H1 (cell line): ENCODE results near the gene JAKMIP1. TPM values are rescaled to one million over a fixed set of nuclear protein-coding genes. Genes with fewer than 3 reads are reported as not detected.
A peak's percentile ranks its signal among the peaks of the same experiment; 100 is the strongest.

ENCODE experiments used
- KDM1A ChIP-seq: fragments of 200-600, 300-600 bp; sonication (generic); IDR thresholded peaks from 2 replicates; pipeline ENCODE4 v1.7.1; 2016; ENCODE audit warnings: mild to moderate bottlenecking, low read length, borderline replicate concordance
- PHF8 ChIP-seq: fragments of 200-600 bp; sonication (generic); conservative IDR thresholded peaks from 2 replicates; pipeline ENCODE4 v1.7.1; 2012; ENCODE audit warnings: low read depth, mild to moderate bottlenecking, inconsistent platforms, low read length, moderate library complexity
- RBBP5 ChIP-seq: IDR thresholded peaks from 2 replicates; pipeline ENCODE4 v1.7.1; 2012; ENCODE audit warnings: low read depth, mild to moderate bottlenecking, inconsistent platforms, low read length, moderate library complexity, borderline replicate concordance
- SIN3A ChIP-seq, 2 experiments: IDR thresholded peaks in 1 of 2; conservative IDR thresholded peaks in 1 of 2; 2 replicates each; pipeline ENCODE4 v1.6.1; 2011 to 2012; ENCODE audit warnings: low read length in 2 of 2, improper control_type of control experiment in 1 of 2, low read depth in 1 of 2, mild to moderate bottlenecking in 1 of 2
- TAF1 ChIP-seq: IDR thresholded peaks from 2 replicates; pipeline ENCODE4 v1.6.1; 2011; ENCODE audit warnings: mild to moderate bottlenecking, low read depth, low read length
- polyA plus RNA-seq, 7 experiments: library from polyadenylated mRNA; depleted of rRNA in 3 of 7; stranded (reverse) in 5 of 7; unstranded in 2 of 7; fragments of >200 nt in 5 of 7; fragments of 200-250 nt in 2 of 7; gene quantifications; 1 replicate in 5 of 7; 2 replicates in 1 of 7; 4 replicates in 1 of 7; pipeline versions ENCODE4 v1.2.1 to v1.2.3, GENCODE V29; 2011 to 2013; ENCODE audit warnings: missing spikeins in 2 of 7, mixed read lengths in 2 of 7
- total RNA-seq: library from RNA; stranded (reverse); fragmentation: NEBNext Ultra II Directional; extraction: Animal tissue kit (Norgen Biotek cat#: 25700); gene quantifications from 2 replicates; pipeline ENCODE4 v1.2.1, GENCODE V29; 2021
- TF ChIP-seq, protein P1 (sequence below): IDR thresholded peaks from 2 replicates; pipeline ENCODE4 v1.6.1; 2012; ENCODE audit warnings: inconsistent platforms

Gene JAKMIP1
- total and polyA plus RNA-seq, 2 of the 8 experiments (the other 6 are each of a cell fraction or from before 2014, with no cell fraction given): 2.5 to 4.4 TPM

DNA sequence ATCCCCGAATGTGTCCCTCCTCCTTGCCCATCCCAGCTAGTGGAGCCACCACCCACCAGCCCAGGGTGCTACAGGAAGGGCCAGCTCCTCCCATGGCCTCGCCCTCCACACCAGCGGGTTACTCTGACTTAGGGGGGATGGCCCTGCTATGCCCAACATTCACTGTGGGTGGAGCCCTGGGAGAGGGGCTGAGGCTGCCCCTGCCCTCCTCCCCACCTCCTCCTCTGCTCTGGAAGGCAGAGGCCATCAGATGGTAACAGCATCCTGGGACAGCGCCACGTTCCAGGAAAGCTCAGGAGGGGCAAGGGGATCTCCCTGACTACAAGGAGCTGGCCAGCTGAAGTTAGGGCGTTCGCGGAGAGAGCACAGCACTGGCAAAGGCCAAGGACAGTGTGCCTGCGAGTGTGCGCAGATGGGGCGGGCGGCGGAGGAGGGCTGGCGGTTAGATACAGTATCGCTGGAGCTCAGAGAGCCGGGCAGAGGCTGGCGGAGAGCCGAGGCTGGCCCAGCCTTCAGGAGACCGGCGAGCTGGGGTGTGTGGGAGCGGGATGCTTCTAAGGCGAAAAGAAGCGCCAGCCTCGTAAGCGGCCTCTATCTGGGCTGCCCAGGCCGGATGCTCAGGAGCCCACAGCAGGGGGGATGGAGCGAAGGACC is 1.5 kb downstream of the JAKMIP1 start (continued):
- TF ChIP-seq, protein P1, sequence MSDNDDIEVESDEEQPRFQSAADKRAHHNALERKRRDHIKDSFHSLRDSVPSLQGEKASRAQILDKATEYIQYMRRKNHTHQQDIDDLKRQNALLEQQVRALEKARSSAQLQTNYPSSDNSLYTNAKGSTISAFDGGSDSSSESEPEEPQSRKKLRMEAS: peak; percentile 25; the same call in 1 of the 2 replicates
- TF ChIP-seq SIN3A (conservative IDR thresholded peaks at IDR 0.05 in 1 of 2, IDR thresholded peaks at IDR 0.05 in 1 of 2; ENCODE audit: low read depth in 1 of 2, low read length in 2 of 2): peak; percentile 58 to 68; a peak in 2 of 4 replicates
- peak; percentile 32; the same call in 1 of the 2 replicates for TF ChIP-seq KDM1A
- TF ChIP-seq RBBP5: 0 out of 2 replicates have a peak, but pooled peaks have one; percentile 15
- peak; percentile 61; the same call in 1 of the 2 replicates for TF ChIP-seq TAF1
- TF ChIP-seq PHF8: no peak
